ENCODE measurements around the gene DIS3L. TPM values are rescaled to one million over a fixed set of nuclear protein-coding genes. Genes with fewer than 3 reads are reported as not detected.

The DIS3L gene
- polyA plus RNA-seq, 3 donors = 14.1 to 19.5 (median 19.4) TPM

GRCh38 chr15:66270932-66271331 is 22.4 kb upstream of the DIS3L start:
- H3K27ac ChIP-seq (ENCODE audit: low read depth, low read length) = no peak overlapping the region
- 68 to 90% (median 87%) methylated on average over 6 of the region's 6 CpGs for WGBS, 3 donors

GRCh38 chr15:66275352-66275751 is 18.0 kb upstream of the DIS3L start:
- H3K27ac ChIP-seq (ENCODE audit: low read depth, low read length) = no peak overlapping the region

DNA sequence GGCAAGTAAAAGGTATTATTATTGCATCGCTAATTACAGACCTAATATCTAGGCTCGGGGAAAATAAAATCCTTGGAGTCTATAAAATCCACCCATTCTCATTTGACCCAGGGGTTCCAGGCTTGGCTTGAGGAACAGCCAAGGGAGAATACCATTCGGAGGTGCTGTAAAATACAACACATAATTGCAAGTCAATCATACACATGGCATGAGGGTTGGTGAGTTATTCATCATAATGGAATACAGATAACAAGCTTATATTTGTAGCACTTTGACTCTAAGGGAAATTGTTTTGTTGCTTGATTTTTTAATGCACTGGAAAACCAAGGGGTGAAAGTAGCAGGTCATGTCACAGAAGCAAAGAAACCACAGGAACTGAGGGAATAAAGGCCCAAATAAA is 16.8 kb upstream of the DIS3L start:
- H3K27ac ChIP-seq (ENCODE audit: low read depth, low read length) = no peak overlapping the region
- 91 to 96% (median 93%) methylated on average over 3 of the region's 3 CpGs for WGBS, 3 donors

GRCh38 chr15:66278056-66278455 is 15.3 kb upstream of the DIS3L start:
- no peak overlapping the region for H3K27ac ChIP-seq (ENCODE audit: low read depth, low read length)
- 78 to 93% (median 86%) methylated on average over 6 of the region's 6 CpGs for WGBS, 3 donors

GRCh38 chr15:66278671-66279070 is 14.7 kb upstream of the DIS3L start:
- 87 to 92% (median 90%) methylated on average over 6 of the region's 6 CpGs for WGBS, 3 donors
- H3K27ac ChIP-seq (ENCODE audit: low read depth, low read length) = no peak overlapping the region

- 85 to 87% (median 85%) methylated on average over 3 of the region's 3 CpGs for WGBS, 3 donors
- H3K27ac ChIP-seq (ENCODE audit: low read depth, low read length) = no peak overlapping the region
These were observed 9.1 kb upstream of the DIS3L start for GRCh38 chr15:66284271-66284670.

DNA sequence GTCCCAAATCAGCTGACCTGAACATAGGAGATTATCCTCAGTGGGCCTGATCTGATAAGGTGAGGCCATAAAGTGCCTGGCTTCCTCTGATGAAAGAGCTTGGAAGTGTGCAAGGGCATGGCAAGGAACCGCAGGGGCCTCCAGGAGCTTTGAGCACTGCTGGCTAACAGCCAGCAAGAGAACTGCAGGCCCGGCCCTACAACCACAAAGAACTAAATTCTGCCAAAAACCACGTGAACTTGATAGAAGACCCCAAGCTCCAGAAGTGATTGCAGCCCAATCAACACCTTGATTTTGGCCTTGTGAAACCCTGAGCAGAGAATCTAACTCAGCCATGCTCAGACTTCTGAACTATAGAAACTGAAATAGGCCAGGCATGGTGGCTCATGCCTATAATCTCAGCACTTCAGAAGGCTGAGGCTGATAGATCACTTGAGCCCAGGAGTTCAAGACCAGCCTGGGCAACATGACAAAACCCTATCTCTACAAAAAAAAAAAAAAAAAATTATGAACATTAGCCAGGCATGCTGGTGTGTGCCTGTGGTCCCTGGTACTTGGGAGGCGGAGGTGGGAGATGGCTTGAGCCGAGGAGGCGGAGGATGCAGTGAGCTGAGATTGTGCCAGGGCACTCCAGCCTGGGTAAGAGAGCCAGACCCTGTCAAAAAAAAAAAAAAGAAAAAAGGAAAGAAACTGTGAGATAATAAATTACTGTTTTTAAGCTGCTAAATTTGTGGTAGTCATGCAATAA is 7.7 kb upstream of the DIS3L start:
- 62 to 87% (median 69%) methylated on average over 6 of the region's 6 CpGs for WGBS, 3 donors
- no peak overlapping the region for H3K27ac ChIP-seq (ENCODE audit: low read depth, low read length)

- 11 to 18% (median 15%) methylated on average over 6 of the region's 6 CpGs for WGBS, 3 donors
- H3K27ac ChIP-seq (ENCODE audit: low read depth, low read length) = no peak overlapping the region
These were observed 5.8 kb upstream of the DIS3L start for GRCh38 chr15:66287461-66288057.

- no peak overlapping the region for H3K27ac ChIP-seq (ENCODE audit: low read depth, low read length)
These were observed 5.3 kb upstream of the DIS3L start for GRCh38 chr15:66288093-66288492.

GRCh38 chr15:66288551-66289185 is 4.7 kb upstream of the DIS3L start:
- 68 to 73% (median 69%) methylated on average over 6 of the region's 6 CpGs for WGBS, 3 donors

GRCh38 chr15:66290007-66290406 is 3.4 kb upstream of the DIS3L start:
- H3K27ac ChIP-seq (ENCODE audit: low read depth, low read length) = no peak overlapping the region
- WGBS, 3 donors = 72 to 96% (median 87%) methylated on average over 3 of the region's 3 CpGs

More at GRCh38 chr15:66288551-66289185, 4.7 kb upstream of the DIS3L start:
- no peak overlapping the region for H3K27ac ChIP-seq (ENCODE audit: low read depth, low read length)

DNA sequence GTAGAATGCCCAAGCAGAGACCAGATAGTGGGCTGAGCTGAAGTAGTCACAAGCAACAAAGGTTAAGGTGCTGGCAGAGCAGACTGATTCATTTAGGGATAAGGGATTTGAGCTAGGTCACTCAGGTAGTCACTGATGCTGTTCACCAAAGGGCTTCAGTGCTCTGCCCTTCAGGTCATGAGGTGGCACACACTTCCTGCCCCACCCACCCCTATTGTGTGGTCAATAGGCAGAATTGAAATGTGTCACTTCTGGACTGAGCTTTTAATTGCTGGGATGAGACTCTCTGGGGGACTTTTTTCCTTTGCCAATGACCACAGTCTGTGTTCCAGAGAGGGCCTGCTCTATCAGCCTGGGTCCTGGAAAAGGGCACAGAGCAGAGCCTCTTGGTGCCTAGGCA is 2.9 kb upstream of the DIS3L start:
- no peak overlapping the region for H3K27ac ChIP-seq (ENCODE audit: low read depth, low read length)

GRCh38 chr15:66291816-66292570 is 1.4 kb upstream of the DIS3L start:
- WGBS, 3 donors = 66 to 88% (median 81%) methylated on average over 6 of the region's 6 CpGs
- H3K27ac ChIP-seq (ENCODE audit: low read depth, low read length) = no peak overlapping the region

- WGBS, 3 donors = 7 to 14% (median 13%) methylated on average over 22 of the region's 22 CpGs
- peak overlapping the region; percentile 57 for H3K27ac ChIP-seq (ENCODE audit: low read depth, low read length)
These were observed 573 bp upstream of the DIS3L start for GRCh38 chr15:66292571-66293418.

DNA sequence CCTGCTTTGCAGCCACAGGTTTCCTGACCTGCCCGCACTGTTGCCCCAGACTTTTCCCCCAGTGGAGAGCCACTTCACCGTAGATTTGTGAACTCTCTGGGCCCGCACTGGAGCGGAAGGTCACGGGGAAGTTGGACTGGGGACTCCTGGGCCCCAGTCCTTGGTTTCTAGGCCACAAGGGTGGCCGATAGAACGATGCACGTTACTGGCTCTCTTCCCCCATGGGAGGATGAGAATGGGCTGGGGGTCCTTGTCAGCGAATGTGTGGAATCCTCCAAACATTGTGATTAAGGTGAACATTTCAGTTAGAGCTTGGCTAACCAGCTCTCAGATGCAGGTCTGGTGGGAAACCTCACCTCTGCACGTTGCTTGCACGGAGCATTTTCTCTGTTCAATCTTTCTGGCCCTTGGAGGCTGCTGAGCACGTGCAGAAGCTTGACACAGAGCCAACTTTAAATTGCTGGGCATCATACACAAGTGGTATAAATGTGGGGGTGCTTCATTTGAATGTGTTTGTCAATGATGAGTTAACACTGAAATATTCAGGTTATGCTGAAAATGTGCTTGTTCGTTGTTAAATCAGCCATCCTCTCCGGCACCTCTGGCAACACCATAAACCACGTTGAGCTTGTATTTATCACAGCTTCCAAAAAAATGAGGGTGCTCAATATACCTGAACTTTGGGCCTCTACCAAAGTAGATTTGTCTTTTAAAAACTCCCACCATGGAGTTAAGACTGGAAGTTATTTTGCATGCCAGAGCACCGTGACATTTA is 976 bp downstream of the DIS3L start:
- H3K27ac ChIP-seq (ENCODE audit: low read depth, low read length) = no peak overlapping the region
- WGBS, 3 donors = 6 to 7% (median 6%) methylated on average over 16 of the region's 16 CpGs

DNA sequence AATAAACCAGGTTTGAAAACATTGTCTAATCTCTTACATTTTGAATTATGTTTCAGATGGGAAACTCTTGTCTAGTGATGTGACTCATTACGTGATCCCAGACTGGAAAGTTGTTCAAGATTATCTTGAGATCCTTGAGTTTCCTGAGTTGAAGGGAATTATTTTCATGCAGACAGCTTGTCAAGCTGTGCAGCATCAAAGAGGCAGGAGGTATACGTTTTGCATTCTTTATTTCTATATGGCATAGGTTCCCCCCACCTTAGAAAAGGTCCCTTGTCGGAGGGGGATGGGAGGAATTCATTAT is 1.5 kb downstream of the DIS3L start:
- WGBS, 3 donors = 33 to 49% (median 42%) methylated on average over 3 of the region's 3 CpGs
- no peak overlapping the region for H3K27ac ChIP-seq (ENCODE audit: low read depth, low read length)

GRCh38 chr15:66296186-66296585 is 2.8 kb downstream of the DIS3L start:
- no peak overlapping the region for H3K27ac ChIP-seq (ENCODE audit: low read depth, low read length)
- WGBS, 3 donors = 42 to 71% (median 71%) methylated on average over 5 of the region's 5 CpGs

DNA sequence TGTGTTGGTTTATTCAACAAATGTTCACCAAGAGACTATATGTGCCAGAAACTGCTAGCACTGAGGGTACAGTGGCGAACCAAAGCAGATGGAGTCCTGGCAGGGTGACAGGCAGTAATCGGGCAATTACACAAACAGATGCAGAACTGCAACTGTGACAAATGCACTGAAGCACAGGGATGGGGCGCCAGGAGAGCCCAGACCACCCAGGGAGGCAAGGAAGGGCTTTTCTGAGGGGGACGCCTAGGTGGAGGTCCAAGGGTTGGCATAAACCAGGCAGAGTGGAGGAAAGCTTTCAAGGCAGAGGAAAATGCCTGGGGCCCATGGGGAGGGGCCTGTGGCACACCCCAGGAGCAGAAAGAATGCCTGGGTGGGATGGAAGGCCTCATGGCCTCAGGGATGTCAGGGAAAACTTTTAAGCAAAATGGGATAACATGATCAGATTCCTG is 5.5 kb downstream of the DIS3L start:
- WGBS, 3 donors = 55 to 88% (median 85%) methylated on average over 4 of the region's 4 CpGs

More for the DNA sequence above, 5.5 kb downstream of the DIS3L start:
- no peak overlapping the region for H3K27ac ChIP-seq (ENCODE audit: low read depth, low read length)

All from adipose tissue (tissue), 3 donors.